AG04449 (cell line): ENCODE measurements around the gene GSG1.

Experiments
- CTCF ChIA-PET: fragments of 350-600 bp; formaldehyde crosslinking; extraction: SDS; loops from one replicate; lab custom pipeline; 2021; ENCODE audit warnings: antibody characterized with exemption; lab: Yijun Ruan, JAX
- POLR2A ChIA-PET: fragments of 400-600, 350-600 bp; formaldehyde crosslinking; extraction: SDS; loops from one replicate; lab custom pipeline; 2020; ENCODE audit warnings: antibody characterized with exemption, inconsistent platforms; lab: Yijun Ruan, JAX
- DNase-seq: peaks from one replicate; pipeline ENCODE4 v3.0.0-alpha.2; 2010; ENCODE audit warnings: low read depth, low spot score
- H3K4me3 ChIP-seq: 2 replicates; pipeline ENCODE4 v1.5.1; 2011; ENCODE audit warnings: low read depth, mild to moderate bottlenecking, control low read depth, low read length
- CTCF ChIP-seq: IDR thresholded peaks from one replicate; pipeline ENCODE4 v1.5.1; 2011; ENCODE audit warnings: mild to moderate bottlenecking, moderate library complexity, low read length, control low read depth, inconsistent platforms; ENCODE audit not compliant: insufficient read depth; ENCODE audit errors: missing control alignments

Gene GSG1

GRCh38 chr12:13093191-13093847 lies 10.1 kb downstream of the GSG1 start:
- H3K4me3 ChIP-seq: no peak overlapping the region
- no peak for DNase-seq
- POLR2A ChIA-PET: interaction anchor here (0.6 kb wide), 1 partner anchor 108 kb away, joined by 3 read pairs; no protein-coding TSS in a partner anchor
- CTCF ChIA-PET: interaction anchor here (0.8 to 5.7 kb wide), 9 partner anchors 12 to 178 kb away, joined by 3 to 51 read pairs (median 4); no protein-coding TSS in a partner anchor
- TF ChIP-seq CTCF: no peak

- no peak for TF ChIP-seq CTCF
- no peak overlapping the region for H3K4me3 ChIP-seq
- ChIA-PET POLR2A (no interaction called here), CTCF (interaction anchor here (5.7 kb wide), 1 partner anchor 119 kb away, joined by 51 read pairs; no protein-coding TSS in a partner anchor)
- DNase-seq: no peak
These were observed 11.6 kb downstream of the GSG1 start for GRCh38 chr12:13091832-13092231.

GRCh38 chr12:13090054-13090453 lies 13.4 kb downstream of the GSG1 start:
- no peak for TF ChIP-seq CTCF
- POLR2A ChIA-PET: no interaction called here
- H3K4me3 ChIP-seq: no peak overlapping the region
- CTCF ChIA-PET: interaction anchor here (1.7 to 1.8 kb wide), 2 partner anchors 122 to 174 kb away, joined by 5 to 7 read pairs; no protein-coding TSS in a partner anchor
- DNase-seq: no peak

- no peak overlapping the region for H3K4me3 ChIP-seq
- DNase-seq: no peak
- ChIA-PET POLR2A (no interaction called here), CTCF (interaction anchor here (1.1 to 2.2 kb wide), 4 partner anchors 22 to 167 kb away, joined by 3 to 11 read pairs (median 3); no protein-coding TSS in a partner anchor)
- no peak for TF ChIP-seq CTCF
These were observed 15.0 kb downstream of the GSG1 start for GRCh38 chr12:13088496-13088895.

- CTCF ChIA-PET: interaction anchor here (1.1 to 2.2 kb wide), 4 partner anchors 9 to 124 kb away, joined by 3 to 11 read pairs (median 3); no protein-coding TSS in a partner anchor
- no peak for TF ChIP-seq CTCF
- no peak overlapping the region for H3K4me3 ChIP-seq
- POLR2A ChIA-PET: no interaction called here
- no peak for DNase-seq
These were observed 15.7 kb downstream of the GSG1 start for GRCh38 chr12:13087766-13088165.

GRCh38 chr12:13085968-13086686 lies 17.3 kb downstream of the GSG1 start:
- ChIA-PET CTCF (interaction anchor here (0.8 to 2.2 kb wide), 6 partner anchors 62 to 170 kb away, joined by 3 to 7 read pairs (median 4); no protein-coding TSS in a partner anchor), POLR2A (no interaction called here)
- DNase-seq: no peak
- H3K4me3 ChIP-seq: no peak overlapping the region
- no peak for TF ChIP-seq CTCF
